NCI-H1436 (cell line): Measurements from ENCODE around the gene GRIN2C.

Source experiments
- DNase-seq: peaks from one replicate; lab custom pipeline; 2025; lab: John Stamatoyannopoulos, UW

The GRIN2C gene

GRCh38 chr17:74821655-74822334, 37.9 kb downstream of the GRIN2C start:
- no peak for DNase-seq

- no peak for DNase-seq
Observed at GRCh38 chr17:74819801-74820436, 39.8 kb downstream of the GRIN2C start.

- no peak for DNase-seq
Observed at GRCh38 chr17:74818291-74818938, 41.3 kb downstream of the GRIN2C start.

GRCh38 chr17:74816905-74817620, 42.6 kb downstream of the GRIN2C start:
- DNase-seq: no peak

- no peak for DNase-seq
Observed at GRCh38 chr17:74815550-74816370, 43.9 kb downstream of the GRIN2C start.

GRCh38 chr17:74815067-74815466, 44.6 kb downstream of the GRIN2C start:
- no peak for DNase-seq

- DNase-seq: no peak
Observed at GRCh38 chr17:74814453-74814852, 45.2 kb downstream of the GRIN2C start.

GRCh38 chr17:74812109-74813009, 47.3 kb downstream of the GRIN2C start:
- DNase-seq: no peak

- DNase-seq: no peak
Observed at GRCh38 chr17:74810699-74811485, 48.8 kb downstream of the GRIN2C start.

GRCh38 chr17:74808714-74809430, 50.8 kb downstream of the GRIN2C start:
- no peak for DNase-seq

- DNase-seq: no peak
Observed at GRCh38 chr17:74807925-74808324, 51.8 kb downstream of the GRIN2C start.

- DNase-seq: no peak
Observed at GRCh38 chr17:74807441-74807840, 52.2 kb downstream of the GRIN2C start.

GRCh38 chr17:74806334-74806733, 53.4 kb downstream of the GRIN2C start:
- DNase-seq: no peak

GRCh38 chr17:74805591-74805991, 54.1 kb downstream of the GRIN2C start:
- no peak for DNase-seq

GRCh38 chr17:74804683-74805082, 55.0 kb downstream of the GRIN2C start:
- DNase-seq: no peak

GRCh38 chr17:74803971-74804370, 55.7 kb downstream of the GRIN2C start:
- DNase-seq: no peak

GRCh38 chr17:74803388-74803930, 56.2 kb downstream of the GRIN2C start:
- DNase-seq: no peak

- DNase-seq: no peak
Observed at GRCh38 chr17:74801896-74802295, 57.8 kb downstream of the GRIN2C start.

- DNase-seq: no peak
Observed at GRCh38 chr17:74800531-74800930, 59.2 kb downstream of the GRIN2C start.
